GM12872 (cell line): ENCODE data around the gene TNFSF10.

Experiments
- CTCF ChIP-seq: IDR thresholded peaks from 3 replicates; pipeline ENCODE4 v1.5.1; 2011; ENCODE audit warnings: low read depth, mild to moderate bottlenecking, low read length, moderate library complexity; ENCODE audit not compliant: insufficient read depth

Gene TNFSF10

GRCh38 chr3:172461530-172462138, 61.6 kb downstream of the TNFSF10 start:
- TF ChIP-seq CTCF, result peak; percentile 95

- no peak for TF ChIP-seq CTCF
Measured at GRCh38 chr3:172456404-172456803, 66.8 kb downstream of the TNFSF10 start.
